Measurements from ENCODE around the gene PARD6A.

Gene PARD6A

GRCh38 chr16:67666559-67667452 lies 6.0 kb downstream of the PARD6A start, which contains the start of the genes C16orf86 and ENKD1:
Gene C16orf86, plus strand, starts transcription at chr16:67666814. Its CDS starts 157 bp downstream, at chr16:67666971.
Gene ENKD1, minus strand, starts transcription at chr16:67666750. Its CDS starts 308 bp downstream, at chr16:67666442.
- DNase-seq (ENCODE audit: low read depth in 2 of 3, low spot score in 2 of 3): peak; percentile 49 to 61 (median 51)

- DNase-seq (ENCODE audit: low read depth in 2 of 3, low spot score in 2 of 3): no peak
Observed at GRCh38 chr16:67667453-67667816, 6.7 kb downstream of the PARD6A start.

GRCh38 chr16:67667817-67668494 lies 7.2 kb downstream of the PARD6A start:
- DNase-seq (ENCODE audit: low read depth in 2 of 3, low spot score in 2 of 3): peak in 2 of 3 experiments; percentile 53 to 63

GRCh38 chr16:67668495-67669157 lies 7.9 kb downstream of the PARD6A start:
- no peak for DNase-seq (ENCODE audit: low read depth in 2 of 3, low spot score in 2 of 3)

- DNase-seq (ENCODE audit: low read depth in 2 of 3, low spot score in 2 of 3): no peak
Observed at GRCh38 chr16:67669499-67670101, 8.8 kb downstream of the PARD6A start.

- no peak for DNase-seq (ENCODE audit: low read depth in 2 of 3, low spot score in 2 of 3)
Observed at GRCh38 chr16:67672306-67672705, 11.5 kb downstream of the PARD6A start.

GRCh38 chr16:67672739-67673662 lies 12.2 kb downstream of the PARD6A start:
- DNase-seq (ENCODE audit: low read depth in 2 of 3, low spot score in 2 of 3): no peak

GRCh38 chr16:67673712-67674580 lies 13.2 kb downstream of the PARD6A start:
- DNase-seq (ENCODE audit: low read depth in 2 of 3, low spot score in 2 of 3): no peak

- DNase-seq (ENCODE audit: low read depth in 2 of 3, low spot score in 2 of 3): no peak
Observed at GRCh38 chr16:67674851-67675578, 14.3 kb downstream of the PARD6A start.

GRCh38 chr16:67675579-67675935 lies 14.8 kb downstream of the PARD6A start:
- no peak for DNase-seq (ENCODE audit: low read depth in 2 of 3, low spot score in 2 of 3)

GRCh38 chr16:67675999-67676398 lies 15.2 kb downstream of the PARD6A start:
- no peak for DNase-seq (ENCODE audit: low read depth in 2 of 3, low spot score in 2 of 3)

- DNase-seq (ENCODE audit: low read depth in 2 of 3, low spot score in 2 of 3): no peak
Observed at GRCh38 chr16:67676516-67676915, 15.8 kb downstream of the PARD6A start.

GRCh38 chr16:67676939-67677338 lies 16.2 kb downstream of the PARD6A start:
- DNase-seq (ENCODE audit: low read depth in 2 of 3, low spot score in 2 of 3): no peak

- no peak for DNase-seq (ENCODE audit: low read depth in 2 of 3, low spot score in 2 of 3)
Observed at GRCh38 chr16:67677712-67678111, 17.0 kb downstream of the PARD6A start.

- no peak for DNase-seq (ENCODE audit: low read depth in 2 of 3, low spot score in 2 of 3)
Observed at GRCh38 chr16:67678354-67679023, 17.7 kb downstream of the PARD6A start.

- no peak for DNase-seq (ENCODE audit: low read depth in 2 of 3, low spot score in 2 of 3)
Observed at GRCh38 chr16:67679935-67680897, 19.5 kb downstream of the PARD6A start.

GRCh38 chr16:67683767-67684166 lies 23.0 kb downstream of the PARD6A start:
- no peak for DNase-seq (ENCODE audit: low read depth in 2 of 3, low spot score in 2 of 3)

Measured in activated CD8-positive, alpha-beta memory T cell treated with anti-CD3 and anti-CD28 coated beads for 48 hours (primary cell).